HepG2 (cell line): ENCODE measurements around the gene UAP1. TPM values are rescaled to one million over a fixed set of nuclear protein-coding genes. Genes with fewer than 3 reads are reported as not detected.

ENCODE experiments used
- ATAC-seq: fragments of 200-7000 bp; cut with Tn5 transposase; 3 replicates; pipeline ENCODE4 v1.9.1; 2020; ENCODE audit warnings: mild to moderate bottlenecking, moderate library complexity
- BruUV-seq: library from RNA; stranded (reverse); fragments of 400-500 nt; replicated peaks from 2 replicates; lab custom pipeline; 2021; lab: Mats Ljungman, UMichigan
- CTCF ChIA-PET: fragments of 300-600 bp; formaldehyde crosslinking; extraction: SDS; loops from one replicate; lab custom pipeline; 2021; ENCODE audit warnings: low total read pairs, inconsistent platforms, low intra/inter-chr PET ratio; lab: Yijun Ruan, JAX
- POLR2A ChIA-PET: fragments of 350-600 bp; sonication (Branson Sonifier 250); formaldehyde crosslinking; loops from one replicate; lab custom pipeline; 2020; ENCODE audit warnings: antibody characterized with exemption, inconsistent platforms; lab: Yijun Ruan, JAX
- DNase-seq: peaks from one replicate; pipeline ENCODE4 v3.0.0-alpha.2; 2015; ENCODE audit warnings: low spot score
- FAIRE-seq: peaks from 3 replicates; lab custom pipeline; 2011; peaks lifted over from hg19 to GRCh38; lab: Jason Lieb, UNC
- H2AFZ ChIP-seq: one replicate; pipeline ENCODE4 v1.6.1; 2011; ENCODE audit warnings: low read length, inconsistent platforms
- H3K27ac ChIP-seq: fragments of 300-600 bp; 3 replicates; pipeline ENCODE4 v1.8.0; 2011; ENCODE audit warnings: mixed run types, mild to moderate bottlenecking, mixed read lengths, low read length, inconsistent platforms; ENCODE audit not compliant: insufficient read depth; ENCODE audit errors: extremely low read length
- H3K27me3 ChIP-seq, 2 experiments: fragments of 200-600 bp in 1 of 2; 2 replicates in 1 of 2; 3 replicates in 1 of 2; pipeline versions ENCODE4 v1.6.0 to v1.8.0; 2011; ENCODE audit warnings: low read length in 2 of 2, mild to moderate bottlenecking in 2 of 2, moderate library complexity in 2 of 2, inconsistent platforms in 1 of 2; ENCODE audit not compliant: insufficient read depth in 2 of 2, control insufficient read depth in 1 of 2
- H3K36me3 ChIP-seq, 2 experiments: fragments of 200-600 bp in 1 of 2; replicated peaks in 1 of 2; 2 replicates in 1 of 2; 3 replicates in 1 of 2; pipeline versions ENCODE4 v1.5.1 to v1.8.0; 2011; ENCODE audit warnings: low read length in 2 of 2, inconsistent platforms in 1 of 2; ENCODE audit not compliant: insufficient read depth in 2 of 2, control insufficient read depth in 1 of 2
- H3K4me1 ChIP-seq: 2 replicates; pipeline ENCODE4 v1.5.1; 2012; ENCODE audit warnings: low read length, inconsistent platforms; ENCODE audit not compliant: insufficient read depth
- H3K4me2 ChIP-seq: 2 replicates; pipeline ENCODE4 v1.6.0; 2011; ENCODE audit warnings: low read depth, low read length, inconsistent platforms
- H3K4me3 ChIP-seq, 3 experiments: fragments of 200-600 bp in 1 of 3; sonication (generic), shearing (Covaris generic) in 1 of 3; replicated peaks in 1 of 3; 2 replicates each; pipeline ENCODE4 v1.5.1; 2011 to 2016; ENCODE audit warnings: low read length in 3 of 3, inconsistent platforms in 2 of 3, low read depth in 2 of 3, mild to moderate bottlenecking in 2 of 3, control low read depth in 1 of 3, mixed read lengths in 1 of 3; ENCODE audit not compliant: insufficient read depth in 1 of 3
- H3K79me2 ChIP-seq: one replicate; pipeline ENCODE4 v1.6.1; 2011; ENCODE audit warnings: low read length, inconsistent platforms; ENCODE audit not compliant: insufficient read depth
- H3K9ac ChIP-seq: 2 replicates; pipeline ENCODE4 v1.6.0; 2011; ENCODE audit warnings: mild to moderate bottlenecking, low read depth, low read length, inconsistent platforms; ENCODE audit not compliant: insufficient read depth
- H3K9me3 ChIP-seq: 2 replicates; pipeline ENCODE4 v1.5.1; 2012; ENCODE audit warnings: mild to moderate bottlenecking, low read length
- H4K20me1 ChIP-seq: 2 replicates; pipeline ENCODE4 v1.6.0; 2011; ENCODE audit warnings: inconsistent platforms, mild to moderate bottlenecking, low read length, moderate library complexity; ENCODE audit not compliant: insufficient read depth
- ETV6 ChIP-seq: sonication (generic); formaldehyde crosslinking; conservative IDR thresholded peaks from 2 replicates; pipeline ENCODE4 v1.4.0; 2020; ENCODE audit warnings: missing genetic modification reagents
- JDP2 ChIP-seq: sonication (generic); formaldehyde crosslinking; IDR thresholded peaks from 2 replicates; pipeline ENCODE4 v1.8.1; 2022; ENCODE audit warnings: missing genetic modification reagents, borderline replicate concordance
- JUND ChIP-seq: sonication (generic); formaldehyde crosslinking; IDR thresholded peaks from 2 replicates; pipeline ENCODE4 v1.8.0; 2022; ENCODE audit warnings: mild to moderate bottlenecking, missing genetic modification reagents
- KDM3A ChIP-seq: IDR thresholded peaks from 2 replicates; pipeline ENCODE4 v1.6.1; 2018; ENCODE audit warnings: low read depth, missing compliant biosample characterization
- SMYD3 ChIP-seq: sonication (generic); formaldehyde crosslinking; IDR thresholded peaks from 2 replicates; pipeline ENCODE4 v1.8.1; 2023; ENCODE audit warnings: mild to moderate bottlenecking, missing genetic modification reagents
- TBX2 ChIP-seq: sonication (generic); formaldehyde crosslinking; IDR thresholded peaks from 2 replicates; pipeline ENCODE4 v1.5.0; 2020; ENCODE audit warnings: missing genetic modification reagents, mild to moderate bottlenecking, borderline replicate concordance
- ZBTB1 ChIP-seq: sonication (generic); formaldehyde crosslinking; IDR thresholded peaks from 2 replicates; pipeline ENCODE4 v1.4.0; 2020; ENCODE audit warnings: missing genetic modification reagents, borderline replicate concordance
- in situ Hi-C: cut with HindIII; loops from 2 replicates; pipeline ENCODE4 v1.10.0; 2017; ENCODE audit warnings: low pct_unique_long_range_greater_than_20kb; ENCODE audit not compliant: extremely low pct_ligation_motif_present
- intact Hi-C: fragments of 100-400 bp; cut with micrococcal nuclease; formaldehyde crosslinking; loops from one replicate; pipeline ENCODE4 v1.10.0; 2022; ENCODE audit not compliant: unreplicated experiment
- polyA plus RNA-seq, 8 experiments: library from polyadenylated mRNA; depleted of rRNA in 3 of 8; stranded (reverse) in 7 of 8; unstranded in 1 of 8; fragments of >200 nt; fragmentation: Illumina TruSeq in 4 of 8; extraction: Trizol in 4 of 8; gene quantifications; 2 replicates each; pipeline versions ENCODE4 v1.2.1 to v1.2.3, GENCODE V29; 2011 to 2016; ENCODE audit warnings: low read depth in 4 of 8, missing spikeins in 1 of 8, mixed read lengths in 1 of 8; ENCODE audit not compliant: insufficient read depth in 1 of 8
- total RNA-seq, 5 experiments: library from RNA; depleted of rRNA; stranded (reverse); fragments of >200 nt; fragmentation: Illumina TruSeq; extraction: Trizol; gene quantifications; 2 replicates each; pipeline ENCODE4 v1.2.3, GENCODE V29; 2016; ENCODE audit warnings: low read depth in 1 of 5
- TF ChIP-seq, protein P1 (sequence below): sonication (generic); formaldehyde crosslinking; IDR thresholded peaks from 2 replicates; pipeline ENCODE4 v1.5.1; 2020; ENCODE audit warnings: missing genetic modification reagents, mild to moderate bottlenecking, borderline replicate concordance
- TF ChIP-seq, protein P2 (sequence below), 2 experiments: sonication (generic) in 1 of 2; formaldehyde crosslinking in 1 of 2; IDR thresholded peaks; 2 replicates each; pipeline versions ENCODE4 v1.4.0 to v1.6.1; 2018 to 2020; ENCODE audit warnings: missing genetic modification reagents in 2 of 2, borderline replicate concordance in 1 of 2, low read depth in 1 of 2, mild to moderate bottlenecking in 1 of 2, missing biosample characterization in 1 of 2
- TF ChIP-seq, protein P3 (sequence below): sonication (generic); formaldehyde crosslinking; IDR thresholded peaks from 2 replicates; pipeline ENCODE4 v1.5.1; 2020; ENCODE audit warnings: missing genetic modification reagents, mild to moderate bottlenecking, borderline replicate concordance

Gene UAP1
- total and polyA plus RNA-seq, 2 of the 13 experiments (the other 11 are each of a cell fraction or from before 2014, with no cell fraction given) = 48.4 to 117 TPM

DNA sequence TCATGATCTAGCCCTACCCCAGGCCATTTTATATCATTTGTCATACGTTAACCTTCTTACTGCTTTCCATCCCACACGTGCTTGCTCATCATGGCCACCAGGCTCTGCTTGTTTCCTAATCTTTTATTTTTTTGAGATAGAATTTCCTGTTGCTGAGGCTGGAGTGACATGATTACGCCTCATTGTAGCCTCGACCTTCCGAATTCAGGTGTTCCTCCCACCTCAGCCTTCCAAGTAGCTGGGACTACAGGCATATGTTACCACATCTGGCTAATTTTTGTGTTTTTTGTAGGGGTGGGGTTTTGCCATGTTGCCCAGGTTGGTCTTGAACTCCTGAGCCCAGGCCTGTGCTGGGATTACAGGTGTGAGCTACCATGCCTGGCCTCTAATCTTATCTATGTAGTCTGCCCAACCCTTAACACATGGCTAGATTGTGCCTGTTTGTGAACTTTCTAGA lies 3.3 kb downstream of the UAP1 start (continued):
- TF ChIP-seq, protein P1, sequence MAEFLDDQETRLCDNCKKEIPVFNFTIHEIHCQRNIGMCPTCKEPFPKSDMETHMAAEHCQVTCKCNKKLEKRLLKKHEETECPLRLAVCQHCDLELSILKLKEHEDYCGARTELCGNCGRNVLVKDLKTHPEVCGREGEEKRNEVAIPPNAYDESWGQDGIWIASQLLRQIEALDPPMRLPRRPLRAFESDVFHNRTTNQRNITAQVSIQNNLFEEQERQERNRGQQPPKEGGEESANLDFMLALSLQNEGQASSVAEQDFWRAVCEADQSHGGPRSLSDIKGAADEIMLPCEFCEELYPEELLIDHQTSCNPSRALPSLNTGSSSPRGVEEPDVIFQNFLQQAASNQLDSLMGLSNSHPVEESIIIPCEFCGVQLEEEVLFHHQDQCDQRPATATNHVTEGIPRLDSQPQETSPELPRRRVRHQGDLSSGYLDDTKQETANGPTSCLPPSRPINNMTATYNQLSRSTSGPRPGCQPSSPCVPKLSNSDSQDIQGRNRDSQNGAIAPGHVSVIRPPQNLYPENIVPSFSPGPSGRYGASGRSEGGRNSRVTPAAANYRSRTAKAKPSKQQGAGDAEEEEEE (CRISPR knock-in tag) = no peak
- no peak for TF ChIP-seq TBX2
- TF ChIP-seq, protein P2, sequence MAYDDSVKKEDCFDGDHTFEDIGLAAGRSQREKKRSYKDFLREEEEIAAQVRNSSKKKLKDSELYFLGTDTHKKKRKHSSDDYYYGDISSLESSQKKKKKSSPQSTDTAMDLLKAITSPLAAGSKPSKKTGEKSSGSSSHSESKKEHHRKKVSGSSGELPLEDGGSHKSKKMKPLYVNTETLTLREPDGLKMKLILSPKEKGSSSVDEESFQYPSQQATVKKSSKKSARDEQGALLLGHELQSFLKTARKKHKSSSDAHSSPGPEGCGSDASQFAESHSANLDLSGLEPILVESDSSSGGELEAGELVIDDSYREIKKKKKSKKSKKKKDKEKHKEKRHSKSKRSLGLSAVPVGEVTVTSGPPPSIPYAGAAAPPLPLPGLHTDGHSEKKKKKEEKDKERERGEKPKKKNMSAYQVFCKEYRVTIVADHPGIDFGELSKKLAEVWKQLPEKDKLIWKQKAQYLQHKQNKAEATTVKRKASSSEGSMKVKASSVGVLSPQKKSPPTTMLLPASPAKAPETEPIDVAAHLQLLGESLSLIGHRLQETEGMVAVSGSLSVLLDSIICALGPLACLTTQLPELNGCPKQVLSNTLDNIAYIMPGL (CRISPR knock-in tag; IDR thresholded peaks at IDR 0.05; ENCODE audit: borderline replicate concordance in 1 of 2, low read depth in 1 of 2) = no peak
- TF ChIP-seq SMYD3 = no peak
- TF ChIP-seq ETV6 (CRISPR knock-in tag) = no peak

DNA sequence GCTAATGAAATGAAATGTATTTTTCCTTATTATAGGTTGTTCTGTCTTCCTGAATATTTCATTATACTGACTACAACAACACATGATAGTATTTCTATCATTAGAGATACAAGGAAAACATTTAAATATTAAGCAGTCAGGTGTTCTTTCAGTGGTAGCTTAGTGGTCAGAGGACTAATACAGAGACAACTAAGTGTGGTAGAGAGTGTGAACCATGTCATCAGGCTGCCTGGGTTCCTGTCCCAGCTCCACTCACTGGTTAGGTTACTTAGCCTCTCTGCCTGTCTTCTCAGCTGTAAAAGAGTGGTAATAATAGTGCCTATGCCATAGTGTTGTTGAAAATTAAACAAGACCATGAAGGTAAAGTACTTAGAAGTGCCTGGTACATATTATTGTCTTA lies 3.9 kb downstream of the UAP1 start:
- in situ Hi-C loops = no loop called here
- ChIA-PET CTCF (no interaction called here), POLR2A (no interaction called here)
- no TSS peak for BruUV-seq
- FAIRE-seq = no peak
- no peak for DNase-seq
- H3K4me3 ChIP-seq = no peak overlapping the region
- 0 out of 2 replicates have a peak overlapping the region, but pooled peaks have one; percentile 90 for H3K4me2 ChIP-seq
- TF ChIP-seq KDM3A (CRISPR knock-in tag) (no peak), ZBTB1 (no peak), JUND (CRISPR knock-in tag) (no peak), JDP2 (CRISPR knock-in tag) (no peak)
- TF ChIP-seq, protein P3, sequence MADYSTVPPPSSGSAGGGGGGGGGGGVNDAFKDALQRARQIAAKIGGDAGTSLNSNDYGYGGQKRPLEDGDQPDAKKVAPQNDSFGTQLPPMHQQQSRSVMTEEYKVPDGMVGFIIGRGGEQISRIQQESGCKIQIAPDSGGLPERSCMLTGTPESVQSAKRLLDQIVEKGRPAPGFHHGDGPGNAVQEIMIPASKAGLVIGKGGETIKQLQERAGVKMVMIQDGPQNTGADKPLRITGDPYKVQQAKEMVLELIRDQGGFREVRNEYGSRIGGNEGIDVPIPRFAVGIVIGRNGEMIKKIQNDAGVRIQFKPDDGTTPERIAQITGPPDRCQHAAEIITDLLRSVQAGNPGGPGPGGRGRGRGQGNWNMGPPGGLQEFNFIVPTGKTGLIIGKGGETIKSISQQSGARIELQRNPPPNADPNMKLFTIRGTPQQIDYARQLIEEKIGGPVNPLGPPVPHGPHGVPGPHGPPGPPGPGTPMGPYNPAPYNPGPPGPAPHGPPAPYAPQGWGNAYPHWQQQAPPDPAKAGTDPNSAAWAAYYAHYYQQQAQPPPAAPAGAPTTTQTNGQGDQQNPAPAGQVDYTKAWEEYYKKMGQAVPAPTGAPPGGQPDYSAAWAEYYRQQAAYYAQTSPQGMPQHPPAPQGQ (CRISPR knock-in tag) = no peak
- H3K9me3 ChIP-seq = no peaks in the 10 kb centered on the region
- intact Hi-C loops = no loop called here
- peaks cover 66% of the 10 kb centered on the region for H3K79me2 ChIP-seq
- H3K27ac ChIP-seq = no peak overlapping the region
- H4K20me1 ChIP-seq = peaks cover 15% of the 10 kb centered on the region; the same call in 1 of the 2 replicates
- peaks cover 44% of the 10 kb centered on the region for H3K4me1 ChIP-seq
- no peaks in the 10 kb centered on the region; a peak in 1 of 5 replicates for H3K27me3 ChIP-seq
- no peak overlapping the region for H3K9ac ChIP-seq
- H2AFZ ChIP-seq = no peak overlapping the region
- H3K36me3 ChIP-seq = peaks cover 1 to 31% of the 10 kb centered on the region in 2 experiments; a peak in 4 of 5 replicates
- ATAC-seq = no peak
